Measurements from ENCODE around the gene PRELID2. TPM values are rescaled to one million over a fixed set of nuclear protein-coding genes. Genes with fewer than 3 reads are reported as not detected.
"Not testable (repeated sequence)": the region's sequence is repeated elsewhere in the genome, so short reads cannot be mapped to it uniquely, and the experiment has no call there.

PRELID2 gene
- total RNA-seq, 6 donors from 2014 or later, result 3.2 to 13.7 (median 6.5) TPM

DNA sequence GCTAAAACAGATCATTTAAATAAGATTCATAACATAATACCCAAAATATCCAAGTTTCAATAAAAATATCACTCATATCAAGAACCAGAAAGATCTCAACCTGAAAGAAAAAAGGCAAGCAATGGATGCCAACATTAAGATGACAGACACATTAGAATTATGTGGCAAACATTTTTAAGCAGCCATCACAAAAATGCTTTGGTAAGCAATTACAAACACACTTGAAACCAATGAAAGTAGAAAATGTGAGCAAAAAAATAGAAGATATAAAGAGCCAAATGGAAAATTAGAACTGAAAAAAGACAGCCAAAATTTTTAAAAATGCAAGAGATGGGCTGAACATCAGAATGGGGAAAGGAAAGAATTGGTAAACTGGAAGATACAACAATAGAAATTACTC, 96.9 kb downstream of the PRELID2 start:
- Histone ChIP-seq H3K27ac (no peak overlapping the region), H3K9me3 (no peaks in the 10 kb centered on the region), H3K36me3 (no peaks in the 10 kb centered on the region), H3K27me3 (no peaks in the 10 kb centered on the region), H3K4me1 (no peaks in the 10 kb centered on the region), H3K4me3 (no peak overlapping the region)
- ATAC-seq (ENCODE audit: low FRiP score in 2 of 2) (no peak), DNase-seq (no peak)
- no peak for TF ChIP-seq POLR2AphosphoS5 (IDR thresholded peaks at IDR 0.05)
- TF ChIP-seq, protein P1, sequence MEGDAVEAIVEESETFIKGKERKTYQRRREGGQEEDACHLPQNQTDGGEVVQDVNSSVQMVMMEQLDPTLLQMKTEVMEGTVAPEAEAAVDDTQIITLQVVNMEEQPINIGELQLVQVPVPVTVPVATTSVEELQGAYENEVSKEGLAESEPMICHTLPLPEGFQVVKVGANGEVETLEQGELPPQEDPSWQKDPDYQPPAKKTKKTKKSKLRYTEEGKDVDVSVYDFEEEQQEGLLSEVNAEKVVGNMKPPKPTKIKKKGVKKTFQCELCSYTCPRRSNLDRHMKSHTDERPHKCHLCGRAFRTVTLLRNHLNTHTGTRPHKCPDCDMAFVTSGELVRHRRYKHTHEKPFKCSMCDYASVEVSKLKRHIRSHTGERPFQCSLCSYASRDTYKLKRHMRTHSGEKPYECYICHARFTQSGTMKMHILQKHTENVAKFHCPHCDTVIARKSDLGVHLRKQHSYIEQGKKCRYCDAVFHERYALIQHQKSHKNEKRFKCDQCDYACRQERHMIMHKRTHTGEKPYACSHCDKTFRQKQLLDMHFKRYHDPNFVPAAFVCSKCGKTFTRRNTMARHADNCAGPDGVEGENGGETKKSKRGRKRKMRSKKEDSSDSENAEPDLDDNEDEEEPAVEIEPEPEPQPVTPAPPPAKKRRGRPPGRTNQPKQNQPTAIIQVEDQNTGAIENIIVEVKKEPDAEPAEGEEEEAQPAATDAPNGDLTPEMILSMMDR (IDR thresholded peaks at IDR 0.05), result no peak
- TF ChIP-seq POLR2A (IDR thresholded peaks at IDR 0.05), result no peak
- no peak for TF ChIP-seq EP300 (IDR thresholded peaks at IDR 0.05)

- no peaks in the 10 kb centered on the region for H3K4me1 ChIP-seq
- no peaks in the 10 kb centered on the region for H3K9me3 ChIP-seq
- no peak overlapping the region for H3K4me3 ChIP-seq
- WGBS, 2 donors, result 100% methylated on average over 1 of the region's 1 CpG
- H3K27ac ChIP-seq, result no peak overlapping the region
- TF ChIP-seq POLR2A (IDR thresholded peaks at IDR 0.05), result no peak
- TF ChIP-seq, protein P1 (IDR thresholded peaks at IDR 0.05), result no peak
- no peak for TF ChIP-seq EP300 (IDR thresholded peaks at IDR 0.05)
- TF ChIP-seq POLR2AphosphoS5 (IDR thresholded peaks at IDR 0.05), result no peak
- no peaks in the 10 kb centered on the region for H3K27me3 ChIP-seq
- ATAC-seq (ENCODE audit: low FRiP score in 2 of 2) (no peak), DNase-seq (no peak)
- H3K36me3 ChIP-seq, result no peaks in the 10 kb centered on the region
These were observed 97.6 kb downstream of the PRELID2 start for GRCh38 chr5:145737578-145737977.

GRCh38 chr5:145729956-145730355, 105.2 kb downstream of the PRELID2 start:
- not testable (repeated sequence) for H3K4me3 ChIP-seq; H3K27me3 ChIP-seq; H3K4me1 ChIP-seq; H3K27ac ChIP-seq; DNase-seq; H3K36me3 ChIP-seq; ATAC-seq (ENCODE audit: low FRiP score in 2 of 2)
- WGBS, 2 donors, result 67 to 92% methylated on average over 1 of the region's 1 CpG
- peaks cover 10 to 45% (median 25%) of the 10 kb centered on the region in 4 donors for H3K9me3 ChIP-seq

DNA sequence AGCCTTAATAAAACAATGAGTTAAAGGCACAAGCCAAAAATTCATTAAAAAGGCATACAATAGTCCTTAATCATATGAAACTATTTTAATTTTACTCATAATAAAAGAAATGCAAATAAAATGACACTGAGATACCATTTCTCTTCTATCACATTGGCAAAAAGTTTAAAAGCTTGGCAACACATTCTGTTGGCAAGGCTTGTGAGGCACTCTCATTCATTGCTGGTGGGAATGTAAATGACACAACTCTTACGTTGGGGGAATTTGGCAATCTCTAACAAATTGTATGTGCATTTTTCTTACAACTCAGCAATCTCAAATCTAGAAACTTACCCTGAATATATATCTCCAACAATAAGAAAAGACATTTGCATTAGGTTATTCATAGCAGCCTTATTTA, 111.6 kb downstream of the PRELID2 start:
- Histone ChIP-seq H3K27ac (no peak overlapping the region), H3K4me3 (no peak overlapping the region), H3K27me3 (no peaks in the 10 kb centered on the region), H3K9me3 (peaks cover 10 to 23% (median 13%) of the 10 kb centered on the region in 4 donors), H3K4me1 (no peaks in the 10 kb centered on the region), H3K36me3 (no peaks in the 10 kb centered on the region)
- WGBS, 2 donors, result 57% methylated on average over 1 of the region's 1 CpG
- TF ChIP-seq POLR2AphosphoS5 (IDR thresholded peaks at IDR 0.05) (no peak), EP300 (IDR thresholded peaks at IDR 0.05) (no peak), POLR2A (IDR thresholded peaks at IDR 0.05) (no peak)
- TF ChIP-seq, protein P1 (IDR thresholded peaks at IDR 0.05), result no peak
- ATAC-seq (ENCODE audit: low FRiP score in 2 of 2), result no peak
- DNase-seq, result no peak

DNA sequence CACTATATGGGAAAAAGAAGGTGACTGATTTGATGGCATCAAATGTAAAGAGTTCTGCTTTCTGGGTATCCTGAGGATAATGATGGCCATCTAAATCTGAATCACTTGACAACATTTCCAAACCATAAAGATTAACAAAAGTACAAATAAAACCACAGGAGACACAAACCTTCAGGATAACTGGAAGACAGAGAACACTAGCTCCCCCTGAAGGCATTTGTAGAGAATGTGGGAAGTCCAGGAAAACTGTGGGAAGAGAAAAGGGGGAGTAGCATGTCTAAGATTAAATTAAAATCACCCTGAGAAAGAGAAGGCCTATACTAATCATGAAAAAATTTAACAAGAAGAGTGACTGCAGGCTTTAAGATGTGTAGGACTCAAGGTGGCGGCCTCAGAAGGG, 116.2 kb downstream of the PRELID2 start:
- WGBS, 2 donors, result 93 to 100% methylated on average over 1 of the region's 1 CpG
- Histone ChIP-seq H3K36me3 (no peaks in the 10 kb centered on the region), H3K27me3 (no peaks in the 10 kb centered on the region), H3K27ac (no peak overlapping the region), H3K9me3 (no peaks in the 10 kb centered on the region), H3K4me1 (no peaks in the 10 kb centered on the region), H3K4me3 (no peak overlapping the region)
- ATAC-seq (ENCODE audit: low FRiP score in 2 of 2) (no peak), DNase-seq (no peak)
- TF ChIP-seq EP300 (IDR thresholded peaks at IDR 0.05) (no peak), POLR2AphosphoS5 (IDR thresholded peaks at IDR 0.05) (no peak), POLR2A (IDR thresholded peaks at IDR 0.05) (no peak)
- TF ChIP-seq, protein P1 (IDR thresholded peaks at IDR 0.05), result no peak

Measured in upper lobe of left lung (tissue), 6 donors.